H9 (cell line): ENCODE results near the gene SNCB. TPM values are rescaled to one million over a fixed set of nuclear protein-coding genes. Genes with fewer than 3 reads are reported as not detected.

Experiments
- DNase-seq: peaks from one replicate; pipeline ENCODE4 v3.0.0-alpha.2; 2017
- H2AFZ ChIP-seq: one replicate; pipeline ENCODE4 v1.6.1; 2013; ENCODE audit warnings: mild to moderate bottlenecking, low read length, control low read depth, moderate library complexity
- H2AK5ac ChIP-seq: 2 replicates; pipeline ENCODE4 v1.6.1; 2013; ENCODE audit warnings: low read length, control low read depth, mixed read lengths; ENCODE audit not compliant: insufficient read length
- H2BK120ac ChIP-seq: one replicate; pipeline ENCODE4 v1.6.1; 2013; ENCODE audit warnings: low read depth, mild to moderate bottlenecking, low read length, control low read depth, inconsistent platforms; ENCODE audit not compliant: poor library complexity, severe bottlenecking
- H2BK12ac ChIP-seq: 2 replicates; pipeline ENCODE4 v1.6.1; 2013; ENCODE audit warnings: low read length, control low read depth, mixed read lengths, low read depth; ENCODE audit not compliant: insufficient read length
- H2BK15ac ChIP-seq: 2 replicates; pipeline ENCODE4 v1.6.1; 2013; ENCODE audit warnings: low read depth, low read length, control low read depth
- H2BK20ac ChIP-seq: one replicate; pipeline ENCODE4 v1.6.1; 2013; ENCODE audit warnings: low read depth, mild to moderate bottlenecking, low read length, control low read depth, inconsistent platforms; ENCODE audit not compliant: poor library complexity, severe bottlenecking
- H2BK5ac ChIP-seq: 2 replicates; pipeline ENCODE4 v1.6.1; 2013; ENCODE audit warnings: low read length, control low read depth, mixed read lengths; ENCODE audit not compliant: insufficient read length
- H3K14ac ChIP-seq: 2 replicates; pipeline ENCODE4 v1.6.1; 2013; ENCODE audit warnings: low read length, control low read depth; ENCODE audit not compliant: insufficient read depth
- H3K18ac ChIP-seq: 2 replicates; pipeline ENCODE4 v1.6.1; 2013; ENCODE audit warnings: low read depth, mild to moderate bottlenecking, mixed read lengths, low read length, control low read depth; ENCODE audit not compliant: insufficient read length
- H3K23ac ChIP-seq: 2 replicates; pipeline ENCODE4 v1.6.1; 2013; ENCODE audit warnings: low read length, control low read depth, mixed read lengths, low read depth; ENCODE audit not compliant: insufficient read length
- H3K23me2 ChIP-seq: 2 replicates; pipeline ENCODE4 v1.6.1; 2013; ENCODE audit warnings: low read depth, mild to moderate bottlenecking, mixed read lengths, low read length, control low read depth; ENCODE audit not compliant: insufficient read length, poor library complexity, severe bottlenecking
- H3K27ac ChIP-seq: 2 replicates; pipeline ENCODE4 v1.5.1; 2013; ENCODE audit warnings: low read length, control low read depth, mixed read lengths, low read depth; ENCODE audit not compliant: insufficient read length
- H3K27me3 ChIP-seq: 2 replicates; pipeline ENCODE4 v1.6.1; 2013; ENCODE audit warnings: low read length, control low read depth, inconsistent platforms; ENCODE audit not compliant: insufficient read depth
- H3K4ac ChIP-seq: 2 replicates; pipeline ENCODE4 v1.6.1; 2013; ENCODE audit warnings: low read depth, mild to moderate bottlenecking, control low read depth, inconsistent platforms, low read length, moderate library complexity
- H3K4me1 ChIP-seq: 2 replicates; pipeline ENCODE4 v1.6.1; 2013; ENCODE audit warnings: low read length, control low read depth, inconsistent platforms; ENCODE audit not compliant: insufficient read depth
- H3K4me2 ChIP-seq: 2 replicates; pipeline ENCODE4 v1.6.1; 2013; ENCODE audit warnings: low read length, control low read depth, mixed read lengths; ENCODE audit not compliant: insufficient read length, insufficient read depth
- H3K56ac ChIP-seq: 2 replicates; pipeline ENCODE4 v1.6.1; 2013; ENCODE audit warnings: low read depth, mild to moderate bottlenecking, mixed read lengths, low read length, control low read depth; ENCODE audit not compliant: insufficient read length
- H3K79me1 ChIP-seq: 2 replicates; pipeline ENCODE4 v1.6.1; 2013; ENCODE audit warnings: low read depth, mild to moderate bottlenecking, moderate library complexity, low read length, control low read depth, inconsistent platforms; ENCODE audit not compliant: insufficient read depth, poor library complexity, severe bottlenecking
- H3K79me2 ChIP-seq: 2 replicates; pipeline ENCODE4 v1.6.1; 2013; ENCODE audit warnings: low read length, control low read depth, inconsistent platforms; ENCODE audit not compliant: insufficient read depth
- H3K9ac ChIP-seq: 2 replicates; pipeline ENCODE4 v1.6.1; 2013; ENCODE audit warnings: low read length, control low read depth, mixed read lengths; ENCODE audit not compliant: insufficient read length; ENCODE audit errors: extremely low read depth
- H3K9me3 ChIP-seq: one replicate; pipeline ENCODE4 v1.6.1; 2013; ENCODE audit warnings: low read depth, low read length, inconsistent platforms; ENCODE audit not compliant: control insufficient read depth
- H3T11ph ChIP-seq: one replicate; pipeline ENCODE4 v1.6.1; 2013; ENCODE audit warnings: mild to moderate bottlenecking, low read length, control low read depth, inconsistent platforms
- H4K20me1 ChIP-seq: one replicate; pipeline ENCODE4 v1.6.1; 2013; ENCODE audit not compliant: control insufficient read depth, insufficient read length, insufficient read depth
- H4K5ac ChIP-seq: 2 replicates; pipeline ENCODE4 v1.6.1; 2013; ENCODE audit warnings: low read depth, mild to moderate bottlenecking, mixed read lengths, low read length, control low read depth; ENCODE audit not compliant: insufficient read length
- H4K8ac ChIP-seq: replicated peaks from 2 replicates; pipeline ENCODE4 v1.6.1; 2013; ENCODE audit warnings: low read length, control low read depth, mixed read lengths, low read depth; ENCODE audit not compliant: insufficient read length
- H4K91ac ChIP-seq: 2 replicates; pipeline ENCODE4 v1.6.1; 2013; ENCODE audit warnings: low read depth, mild to moderate bottlenecking, moderate library complexity, mixed read lengths, low read length, control low read depth; ENCODE audit not compliant: insufficient read length
- H3K27ac Mint-ChIP-seq, 3 experiments: 2 replicates in 2 of 3; 3 replicates in 1 of 3; pipeline ENCODE4 v1.8.0; 2020 to 2021; ENCODE audit warnings: mixed read lengths in 3 of 3, mild to moderate bottlenecking in 1 of 3, moderate library complexity in 1 of 3
- H3K27me3 Mint-ChIP-seq: 2 replicates; pipeline ENCODE4 v1.8.0; 2021; ENCODE audit warnings: low read depth, mild to moderate bottlenecking, moderate library complexity, mixed read lengths
- H3K36me3 Mint-ChIP-seq, 3 experiments: 2 replicates in 2 of 3; 3 replicates in 1 of 3; pipeline ENCODE4 v1.8.0; 2020 to 2021; ENCODE audit warnings: low read depth in 3 of 3, mixed read lengths in 3 of 3; ENCODE audit not compliant: insufficient read depth in 1 of 3
- H3K4me1 Mint-ChIP-seq, 2 experiments: 2 replicates each; pipeline ENCODE4 v1.8.0; 2020; ENCODE audit warnings: mixed read lengths in 2 of 2
- H3K4me3 Mint-ChIP-seq, 2 experiments: 2 replicates in 1 of 2; 3 replicates in 1 of 2; pipeline ENCODE4 v1.8.0; 2020 to 2021; ENCODE audit warnings: mild to moderate bottlenecking in 2 of 2, mixed read lengths in 2 of 2, moderate library complexity in 1 of 2
- H3K9me3 Mint-ChIP-seq, 2 experiments: 2 replicates in 1 of 2; 3 replicates in 1 of 2; pipeline ENCODE4 v1.8.0; 2020; ENCODE audit warnings: mild to moderate bottlenecking in 2 of 2, mixed read lengths in 2 of 2, moderate library complexity in 1 of 2
- WGBS: extraction: QIAGEN DNeasy Blood & Tissue Kit; methylation state at CpG from one replicate; pipeline ENCODE4 v1.1.7; 2013; ENCODE audit warnings: missing lambda C conversion rate, low lambda C conversion rate, mixed read lengths; ENCODE audit not compliant: insufficient read length; ENCODE audit errors: extremely low coverage; 5-methylcytosine and 5-hydroxymethylcytosine counted together
- total RNA-seq: library from RNA; stranded (reverse); gene quantifications from 2 replicates; pipeline ENCODE4 v1.2.1, GENCODE V29; 2021
- TF ChIP-seq, protein P1 (sequence below): fragments of 200-600 bp; sonication (generic); conservative IDR thresholded peaks from 3 replicates; pipeline ENCODE4 v1.8.0; 2021; ENCODE audit warnings: antibody characterized with exemption, mild to moderate bottlenecking

Gene SNCB
- total RNA-seq, 1 experiment from 2014 or later, result 3.5 TPM

DNA sequence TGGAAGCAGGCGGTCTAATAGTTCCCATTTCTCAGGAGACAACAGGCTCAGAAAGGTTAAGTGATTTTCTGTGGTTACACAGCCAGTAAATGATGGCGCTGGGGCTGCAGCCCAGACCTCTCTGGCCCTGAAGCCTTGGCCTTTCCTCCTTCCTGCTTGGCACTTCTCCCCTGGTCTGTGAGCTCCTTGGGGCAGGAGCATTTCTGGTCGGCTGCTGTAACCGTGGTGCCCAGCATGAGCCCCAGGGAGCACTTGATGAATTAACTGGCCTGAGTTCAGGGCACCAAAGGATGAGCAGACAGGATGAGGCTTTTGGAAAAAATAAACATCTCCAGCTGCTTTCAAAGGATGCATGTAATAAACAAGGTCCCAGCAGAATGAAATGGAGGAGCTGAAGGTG is 51.0 kb downstream of the SNCB start:
- no peak overlapping the region for H3K18ac ChIP-seq
- TF ChIP-seq, protein P1, sequence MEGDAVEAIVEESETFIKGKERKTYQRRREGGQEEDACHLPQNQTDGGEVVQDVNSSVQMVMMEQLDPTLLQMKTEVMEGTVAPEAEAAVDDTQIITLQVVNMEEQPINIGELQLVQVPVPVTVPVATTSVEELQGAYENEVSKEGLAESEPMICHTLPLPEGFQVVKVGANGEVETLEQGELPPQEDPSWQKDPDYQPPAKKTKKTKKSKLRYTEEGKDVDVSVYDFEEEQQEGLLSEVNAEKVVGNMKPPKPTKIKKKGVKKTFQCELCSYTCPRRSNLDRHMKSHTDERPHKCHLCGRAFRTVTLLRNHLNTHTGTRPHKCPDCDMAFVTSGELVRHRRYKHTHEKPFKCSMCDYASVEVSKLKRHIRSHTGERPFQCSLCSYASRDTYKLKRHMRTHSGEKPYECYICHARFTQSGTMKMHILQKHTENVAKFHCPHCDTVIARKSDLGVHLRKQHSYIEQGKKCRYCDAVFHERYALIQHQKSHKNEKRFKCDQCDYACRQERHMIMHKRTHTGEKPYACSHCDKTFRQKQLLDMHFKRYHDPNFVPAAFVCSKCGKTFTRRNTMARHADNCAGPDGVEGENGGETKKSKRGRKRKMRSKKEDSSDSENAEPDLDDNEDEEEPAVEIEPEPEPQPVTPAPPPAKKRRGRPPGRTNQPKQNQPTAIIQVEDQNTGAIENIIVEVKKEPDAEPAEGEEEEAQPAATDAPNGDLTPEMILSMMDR, result no peak
- H3K79me2 ChIP-seq, result no peaks in the 10 kb centered on the region
- DNase-seq, result no peak
- H3K4me1 ChIP-seq, result no peaks in the 10 kb centered on the region
- H3T11ph ChIP-seq, result no peak overlapping the region
- H3K4ac ChIP-seq, result no peak overlapping the region
- no peak overlapping the region for H2BK120ac ChIP-seq
- H3K14ac ChIP-seq, result no peak overlapping the region
- no peak overlapping the region for H2BK20ac ChIP-seq
- peaks cover 4 to 8% of the 10 kb centered on the region in 2 experiments for H3K9me3 Mint-ChIP-seq
- no peak overlapping the region for H3K56ac ChIP-seq
- no peaks in the 10 kb centered on the region for H3K79me1 ChIP-seq
- no peak overlapping the region for H3K27ac Mint-ChIP-seq
- H3K23ac ChIP-seq, result no peak overlapping the region
- H3K27me3 Mint-ChIP-seq, result peaks cover 26% of the 10 kb centered on the region
- H4K5ac ChIP-seq, result no peak overlapping the region
- no CpG with 5 or more reads among the region's 4 CpGs for WGBS
- H3K27me3 ChIP-seq, result peaks cover 2% of the 10 kb centered on the region; the same call in 1 of the 2 replicates
- no peak overlapping the region for H2AK5ac ChIP-seq
- no peak overlapping the region for H2AFZ ChIP-seq
- H3K4me1 Mint-ChIP-seq, result peaks cover 2 to 7% of the 10 kb centered on the region in 2 experiments; a peak in 3 of 4 replicates
- H3K4me3 Mint-ChIP-seq, result no peak overlapping the region
- no peak overlapping the region for H2BK12ac ChIP-seq
- no peaks in the 10 kb centered on the region for H4K20me1 ChIP-seq
- no peak overlapping the region for H3K9ac ChIP-seq
- no peaks in the 10 kb centered on the region for H3K9me3 ChIP-seq
- H4K8ac ChIP-seq, result no peak overlapping the region
- no peak overlapping the region for H2BK5ac ChIP-seq
- H3K23me2 ChIP-seq, result no peaks in the 10 kb centered on the region
- H4K91ac ChIP-seq, result no peak overlapping the region
- no peak overlapping the region for H3K27ac ChIP-seq
- no peaks in the 10 kb centered on the region for H3K36me3 Mint-ChIP-seq
- no peak overlapping the region for H2BK15ac ChIP-seq
- H3K4me2 ChIP-seq, result no peak overlapping the region
